ENCODE results near the gene IGFBP2.

IGFBP2 gene

DNA sequence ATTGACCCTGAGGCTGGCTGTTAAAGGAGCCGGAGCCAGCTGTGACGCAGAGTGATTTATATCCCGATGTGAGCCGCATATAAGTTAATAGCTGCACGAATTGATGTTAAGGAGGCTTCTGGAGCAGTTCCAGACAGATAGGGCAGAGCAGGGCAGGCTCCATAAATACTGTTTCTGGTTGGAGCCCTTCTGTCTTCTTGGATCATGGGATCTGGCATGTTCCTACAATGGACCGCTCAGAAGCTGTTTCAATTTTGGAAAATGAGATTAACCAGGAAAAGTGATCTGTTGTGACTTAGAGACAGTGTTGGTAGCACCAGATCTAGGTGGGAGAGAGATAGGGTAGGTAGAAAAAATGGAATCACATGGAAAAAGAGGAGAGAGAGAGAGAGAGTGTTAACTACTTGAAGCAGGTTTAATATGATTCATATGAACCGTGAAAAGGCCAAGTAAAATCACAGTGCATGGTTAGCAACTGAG is 66.9 kb downstream of the IGFBP2 start:
- no peak for DNase-seq (ENCODE audit: low spot score)
- in situ Hi-C loops (cut with MboI; ENCODE audit: low sequenced_read_pairs, unreplicated experiment), result no loop called here
- TF ChIP-seq, protein P1, sequence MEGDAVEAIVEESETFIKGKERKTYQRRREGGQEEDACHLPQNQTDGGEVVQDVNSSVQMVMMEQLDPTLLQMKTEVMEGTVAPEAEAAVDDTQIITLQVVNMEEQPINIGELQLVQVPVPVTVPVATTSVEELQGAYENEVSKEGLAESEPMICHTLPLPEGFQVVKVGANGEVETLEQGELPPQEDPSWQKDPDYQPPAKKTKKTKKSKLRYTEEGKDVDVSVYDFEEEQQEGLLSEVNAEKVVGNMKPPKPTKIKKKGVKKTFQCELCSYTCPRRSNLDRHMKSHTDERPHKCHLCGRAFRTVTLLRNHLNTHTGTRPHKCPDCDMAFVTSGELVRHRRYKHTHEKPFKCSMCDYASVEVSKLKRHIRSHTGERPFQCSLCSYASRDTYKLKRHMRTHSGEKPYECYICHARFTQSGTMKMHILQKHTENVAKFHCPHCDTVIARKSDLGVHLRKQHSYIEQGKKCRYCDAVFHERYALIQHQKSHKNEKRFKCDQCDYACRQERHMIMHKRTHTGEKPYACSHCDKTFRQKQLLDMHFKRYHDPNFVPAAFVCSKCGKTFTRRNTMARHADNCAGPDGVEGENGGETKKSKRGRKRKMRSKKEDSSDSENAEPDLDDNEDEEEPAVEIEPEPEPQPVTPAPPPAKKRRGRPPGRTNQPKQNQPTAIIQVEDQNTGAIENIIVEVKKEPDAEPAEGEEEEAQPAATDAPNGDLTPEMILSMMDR (IDR thresholded peaks at IDR 0.05; ENCODE audit: borderline replicate concordance, control extremely low read depth, extremely low read depth, insufficient read depth, missing control alignments), result no peak

DNA sequence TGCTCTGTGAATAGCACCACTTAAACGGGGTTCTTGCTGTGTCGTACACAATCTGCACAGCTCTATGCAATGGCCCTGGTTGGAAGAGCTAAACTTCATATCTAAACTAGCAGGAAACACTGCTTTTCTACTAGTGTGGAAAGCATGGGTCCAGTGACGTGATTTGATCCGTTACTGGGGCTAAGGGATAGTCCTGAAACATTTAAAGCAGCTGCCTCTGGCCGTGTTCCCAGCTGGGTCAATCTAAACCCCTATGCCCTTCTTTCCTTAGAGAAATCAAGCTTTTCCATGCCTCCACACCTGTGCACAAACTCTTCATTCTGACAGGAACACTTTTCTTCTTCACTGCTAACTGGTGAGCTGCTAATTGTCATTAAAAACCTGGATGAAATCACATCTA is 67.6 kb downstream of the IGFBP2 start:
- in situ Hi-C loops (cut with MboI; ENCODE audit: low sequenced_read_pairs, unreplicated experiment), result no loop called here
- DNase-seq (ENCODE audit: low spot score), result no peak
- TF ChIP-seq, protein P1 (IDR thresholded peaks at IDR 0.05; ENCODE audit: borderline replicate concordance, control extremely low read depth, extremely low read depth, insufficient read depth, missing control alignments), result no peak

DNA sequence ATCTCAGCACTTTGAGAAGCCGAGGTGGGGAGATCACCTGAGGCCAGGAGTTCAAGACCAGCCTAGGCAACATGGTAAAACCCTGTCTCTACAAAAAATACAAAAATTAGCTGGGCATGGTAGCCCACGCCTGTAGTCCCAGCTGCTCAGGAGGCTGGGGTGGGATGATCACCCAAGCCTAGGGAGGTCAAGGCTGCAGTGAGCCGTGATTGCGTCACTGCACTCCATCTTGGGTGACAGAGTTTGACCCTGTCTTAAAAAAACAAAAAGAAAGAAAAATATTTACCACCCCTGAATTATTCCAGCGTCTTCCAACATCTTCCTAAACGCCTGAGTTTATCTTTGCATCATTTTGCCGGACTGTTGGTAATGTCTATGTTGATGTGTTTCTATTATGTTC is 68.3 kb downstream of the IGFBP2 start:
- no peak for DNase-seq (ENCODE audit: low spot score)
- TF ChIP-seq, protein P1 (IDR thresholded peaks at IDR 0.05; ENCODE audit: borderline replicate concordance, control extremely low read depth, extremely low read depth, insufficient read depth, missing control alignments), result no peak
- in situ Hi-C loops (cut with MboI; ENCODE audit: low sequenced_read_pairs, unreplicated experiment), result no loop called here

- DNase-seq (ENCODE audit: low spot score), result no peak
- in situ Hi-C loops (cut with MboI; ENCODE audit: low sequenced_read_pairs, unreplicated experiment), result no loop called here
- TF ChIP-seq, protein P1 (IDR thresholded peaks at IDR 0.05; ENCODE audit: borderline replicate concordance, control extremely low read depth, extremely low read depth, insufficient read depth, missing control alignments), result no peak
These were observed 69.5 kb downstream of the IGFBP2 start for GRCh38 chr2:216702756-216703155.

- in situ Hi-C loops (cut with MboI; ENCODE audit: low sequenced_read_pairs, unreplicated experiment), result no loop called here
- TF ChIP-seq, protein P1 (IDR thresholded peaks at IDR 0.05; ENCODE audit: borderline replicate concordance, control extremely low read depth, extremely low read depth, insufficient read depth, missing control alignments), result no peak
- no peak for DNase-seq (ENCODE audit: low spot score)
These were observed 77.5 kb downstream of the IGFBP2 start for GRCh38 chr2:216710551-216711301.

GRCh38 chr2:216711348-216711747 is 78.1 kb downstream of the IGFBP2 start:
- in situ Hi-C loops (cut with MboI; ENCODE audit: low sequenced_read_pairs, unreplicated experiment), result no loop called here
- DNase-seq (ENCODE audit: low spot score), result no peak
- TF ChIP-seq, protein P1 (IDR thresholded peaks at IDR 0.05; ENCODE audit: borderline replicate concordance, control extremely low read depth, extremely low read depth, insufficient read depth, missing control alignments), result no peak
